ENCODE data around the gene SCYGR4. TPM values are rescaled to one million over a fixed set of nuclear protein-coding genes. Genes with fewer than 3 reads are reported as not detected.

The SCYGR4 gene
- total RNA-seq, 1 donor from 2014 or later, result not detected

- Mint-ChIP-seq H3K4me3 (ENCODE audit: unreplicated experiment) (no peak overlapping the region), H3K36me3 (ENCODE audit: low read depth, unreplicated experiment) (no peaks in the 10 kb centered on the region), H3K27ac (ENCODE audit: unreplicated experiment) (no peak overlapping the region), H3K9me3 (ENCODE audit: unreplicated experiment) (no peaks in the 10 kb centered on the region), H3K4me1 (ENCODE audit: low read depth, unreplicated experiment) (peaks cover 4% of the 10 kb centered on the region), H3K27me3 (ENCODE audit: low read depth, unreplicated experiment) (peaks cover 5% of the 10 kb centered on the region)
- Histone ChIP-seq H4K20me1 (ENCODE audit: insufficient read depth, low read length) (no peaks in the 10 kb centered on the region), H3K4me2 (ENCODE audit: low read length) (no peak overlapping the region), H3K79me2 (ENCODE audit: insufficient read depth, low read length) (no peaks in the 10 kb centered on the region), H2AFZ (ENCODE audit: low read depth, low read length) (no peak overlapping the region), H3K9ac (ENCODE audit: low read length) (no peak overlapping the region), H3K4me1 (ENCODE audit: insufficient read depth, low read length) (no peaks in the 10 kb centered on the region), H3K9me3 (ENCODE audit: insufficient read depth, low read depth, low read length) (no peaks in the 10 kb centered on the region), H3K36me3 (ENCODE audit: insufficient read depth, low read length) (no peaks in the 10 kb centered on the region), H3K27ac (ENCODE audit: low read depth, low read length) (no peak overlapping the region), H3K4me3 (ENCODE audit: insufficient read depth, low read depth, low read length) (no peak overlapping the region), H3K27me3 (ENCODE audit: insufficient read depth, low read length) (no peaks in the 10 kb centered on the region)
- FAIRE-seq, result no peak
- DNase-seq (ENCODE audit: low read depth), result no peak
- no peak for TF ChIP-seq CTCF (IDR thresholded peaks at IDR 0.05; ENCODE audit: insufficient read depth, low read depth, low read length)
- no peak for TF ChIP-seq EZH2 (IDR thresholded peaks at IDR 0.05; ENCODE audit: insufficient read depth, low read length)
Measured at GRCh38 chr2:227610123-227610522, 7.2 kb upstream of the SCYGR4 start.

DNA sequence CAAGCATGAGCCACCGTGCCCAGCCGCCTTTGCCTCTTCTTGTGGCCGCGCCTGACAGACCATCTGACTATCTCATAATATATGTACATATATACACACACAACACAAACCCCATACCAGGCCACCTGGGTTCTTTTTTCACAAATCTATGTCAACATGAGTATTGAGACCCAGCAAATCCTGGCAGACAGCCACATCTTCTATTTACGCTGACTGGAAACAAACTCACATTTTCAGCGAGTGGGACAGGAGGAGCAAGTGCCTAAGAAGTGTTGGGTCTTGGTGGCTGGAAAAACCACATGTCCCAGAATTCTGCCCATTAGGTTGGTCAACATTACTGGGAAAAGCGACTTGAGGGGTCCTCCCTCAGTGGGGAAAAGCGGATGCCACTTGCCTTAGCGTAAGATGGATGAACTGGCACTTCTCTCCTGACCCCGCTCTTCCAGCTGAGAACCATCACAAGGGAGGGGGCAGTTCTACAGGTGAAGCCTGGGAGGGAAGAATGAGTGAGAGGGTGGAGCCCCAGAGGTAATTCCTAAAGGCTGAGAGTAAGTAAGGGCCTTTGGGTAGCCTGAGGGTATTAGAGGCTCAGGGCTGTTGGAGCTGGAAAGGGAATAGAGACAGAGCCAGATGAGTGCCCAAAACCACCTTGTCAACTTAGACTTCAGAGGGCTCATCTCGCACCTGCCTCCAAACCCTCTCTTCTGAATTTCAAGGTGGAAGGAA is 4.6 kb upstream of the SCYGR4 start:
- Histone ChIP-seq H3K79me2 (ENCODE audit: insufficient read depth, low read length) (no peaks in the 10 kb centered on the region), H3K27ac (ENCODE audit: low read depth, low read length) (no peak overlapping the region), H3K4me1 (ENCODE audit: insufficient read depth, low read length) (no peaks in the 10 kb centered on the region), H3K4me3 (ENCODE audit: insufficient read depth, low read depth, low read length) (no peak overlapping the region), H3K36me3 (ENCODE audit: insufficient read depth, low read length) (no peaks in the 10 kb centered on the region), H3K27me3 (ENCODE audit: insufficient read depth, low read length) (no peaks in the 10 kb centered on the region), H4K20me1 (ENCODE audit: insufficient read depth, low read length) (no peaks in the 10 kb centered on the region), H3K4me2 (ENCODE audit: low read length) (no peak overlapping the region), H3K9me3 (ENCODE audit: insufficient read depth, low read depth, low read length) (no peaks in the 10 kb centered on the region), H2AFZ (ENCODE audit: low read depth, low read length) (no peak overlapping the region), H3K9ac (ENCODE audit: low read length) (no peak overlapping the region)
- no peak for DNase-seq (ENCODE audit: low read depth)
- Mint-ChIP-seq H3K36me3 (ENCODE audit: low read depth, unreplicated experiment) (no peaks in the 10 kb centered on the region), H3K27ac (ENCODE audit: unreplicated experiment) (no peak overlapping the region), H3K27me3 (ENCODE audit: low read depth, unreplicated experiment) (peaks cover 15% of the 10 kb centered on the region), H3K9me3 (ENCODE audit: unreplicated experiment) (no peaks in the 10 kb centered on the region), H3K4me1 (ENCODE audit: low read depth, unreplicated experiment) (peaks cover 4% of the 10 kb centered on the region), H3K4me3 (ENCODE audit: unreplicated experiment) (no peak overlapping the region)
- TF ChIP-seq CTCF (IDR thresholded peaks at IDR 0.05; ENCODE audit: insufficient read depth, low read depth, low read length) (no peak), EZH2 (IDR thresholded peaks at IDR 0.05; ENCODE audit: insufficient read depth, low read length) (no peak)
- FAIRE-seq, result no peak

GRCh38 chr2:227613272-227613660 is 4.0 kb upstream of the SCYGR4 start:
- Mint-ChIP-seq H3K4me1 (ENCODE audit: low read depth, unreplicated experiment) (peaks cover 3% of the 10 kb centered on the region), H3K36me3 (ENCODE audit: low read depth, unreplicated experiment) (no peaks in the 10 kb centered on the region), H3K27ac (ENCODE audit: unreplicated experiment) (no peak overlapping the region), H3K9me3 (ENCODE audit: unreplicated experiment) (no peaks in the 10 kb centered on the region), H3K27me3 (ENCODE audit: low read depth, unreplicated experiment) (peaks cover 17% of the 10 kb centered on the region), H3K4me3 (ENCODE audit: unreplicated experiment) (no peak overlapping the region)
- Histone ChIP-seq H3K9me3 (ENCODE audit: insufficient read depth, low read depth, low read length) (no peaks in the 10 kb centered on the region), H3K27me3 (ENCODE audit: insufficient read depth, low read length) (no peaks in the 10 kb centered on the region), H4K20me1 (ENCODE audit: insufficient read depth, low read length) (no peaks in the 10 kb centered on the region), H2AFZ (ENCODE audit: low read depth, low read length) (no peak overlapping the region), H3K79me2 (ENCODE audit: insufficient read depth, low read length) (no peaks in the 10 kb centered on the region), H3K9ac (ENCODE audit: low read length) (no peak overlapping the region), H3K36me3 (ENCODE audit: insufficient read depth, low read length) (no peaks in the 10 kb centered on the region), H3K27ac (ENCODE audit: low read depth, low read length) (no peak overlapping the region), H3K4me2 (ENCODE audit: low read length) (no peak overlapping the region), H3K4me1 (ENCODE audit: insufficient read depth, low read length) (no peaks in the 10 kb centered on the region), H3K4me3 (ENCODE audit: insufficient read depth, low read depth, low read length) (no peak overlapping the region)
- DNase-seq (ENCODE audit: low read depth), result no peak
- FAIRE-seq, result no peak
- TF ChIP-seq CTCF (IDR thresholded peaks at IDR 0.05; ENCODE audit: insufficient read depth, low read depth, low read length) (no peak), EZH2 (IDR thresholded peaks at IDR 0.05; ENCODE audit: insufficient read depth, low read length) (no peak)
